ENCODE measurements around the gene ANAPC13.

ANAPC13 gene

GRCh38 chr3:134458406-134458945 is 27.3 kb downstream of the ANAPC13 start:
- Histone ChIP-seq H3K27ac (no peak overlapping the region), H3K4me3 (no peak overlapping the region)
- no peak for TF ChIP-seq CTCF (IDR thresholded peaks at IDR 0.05)
- DNase-seq (ENCODE audit: low spot score), result no peak

GRCh38 chr3:134457376-134458074 is 28.3 kb downstream of the ANAPC13 start:
- Histone ChIP-seq H3K4me3 (no peak overlapping the region), H3K27ac (no peak overlapping the region)
- no peak for TF ChIP-seq CTCF (IDR thresholded peaks at IDR 0.05)
- DNase-seq (ENCODE audit: low spot score), result no peak

GRCh38 chr3:134453631-134454030 is 32.2 kb downstream of the ANAPC13 start:
- no peak for DNase-seq (ENCODE audit: low spot score)
- no peak overlapping the region for H3K4me3 ChIP-seq
- TF ChIP-seq CTCF (IDR thresholded peaks at IDR 0.05), result no peak
- no peak overlapping the region for H3K27ac ChIP-seq

GRCh38 chr3:134449951-134450350 is 35.8 kb downstream of the ANAPC13 start:
- no peak overlapping the region for H3K27ac ChIP-seq

GRCh38 chr3:134449277-134449676 is 36.5 kb downstream of the ANAPC13 start:
- Histone ChIP-seq H3K4me3 (no peak overlapping the region), H3K27ac (no peak overlapping the region)
- no peak for DNase-seq (ENCODE audit: low spot score)
- TF ChIP-seq CTCF (IDR thresholded peaks at IDR 0.05), result no peak

More at GRCh38 chr3:134449951-134450350, 35.8 kb downstream of the ANAPC13 start:
- no peak for TF ChIP-seq CTCF (IDR thresholded peaks at IDR 0.05)
- no peak for DNase-seq (ENCODE audit: low spot score)
- no peak overlapping the region for H3K4me3 ChIP-seq

GRCh38 chr3:134448664-134449063 is 37.1 kb downstream of the ANAPC13 start:
- no peak for DNase-seq (ENCODE audit: low spot score)
- TF ChIP-seq CTCF (IDR thresholded peaks at IDR 0.05), result no peak

GRCh38 chr3:134447351-134447750 is 38.4 kb downstream of the ANAPC13 start:
- Histone ChIP-seq H3K27ac (peak overlapping the region in 1 of 2 donors; percentile 41), H3K4me3 (no peak overlapping the region)
- no peak for DNase-seq (ENCODE audit: low spot score)
- no peak for TF ChIP-seq CTCF (IDR thresholded peaks at IDR 0.05)

More at GRCh38 chr3:134448664-134449063, 37.1 kb downstream of the ANAPC13 start:
- Histone ChIP-seq H3K4me3 (no peak overlapping the region), H3K27ac (no peak overlapping the region)
